HuH-7.5 (cell line): ENCODE data around the gene HIVEP2.

Source experiments
- DNase-seq: peaks from one replicate; pipeline ENCODE4 v3.0.0; 2011; ENCODE audit warnings: low spot score

The HIVEP2 gene

GRCh38 chr6:142839686-142840040 lies 105.3 kb downstream of the HIVEP2 start:
- DNase-seq, result no peak

- DNase-seq, result no peak
Measured at GRCh38 chr6:142838821-142839685, 105.9 kb downstream of the HIVEP2 start.

- no peak for DNase-seq
Measured at GRCh38 chr6:142835787-142836535, 109.0 kb downstream of the HIVEP2 start.

GRCh38 chr6:142834853-142835252 lies 110.1 kb downstream of the HIVEP2 start:
- no peak for DNase-seq

- DNase-seq, result no peak
Measured at GRCh38 chr6:142833798-142834197, 111.2 kb downstream of the HIVEP2 start.

- DNase-seq, result no peak
Measured at GRCh38 chr6:142833054-142833453, 111.9 kb downstream of the HIVEP2 start.

- DNase-seq, result no peak
Measured at GRCh38 chr6:142830807-142831206, 114.2 kb downstream of the HIVEP2 start.

GRCh38 chr6:142830116-142830710 lies 114.8 kb downstream of the HIVEP2 start:
- no peak for DNase-seq

- no peak for DNase-seq
Measured at GRCh38 chr6:142829556-142829955, 115.4 kb downstream of the HIVEP2 start.

- no peak for DNase-seq
Measured at GRCh38 chr6:142827991-142828390, 117.0 kb downstream of the HIVEP2 start.

- DNase-seq, result no peak
Measured at GRCh38 chr6:142827369-142827768, 117.6 kb downstream of the HIVEP2 start.

GRCh38 chr6:142825760-142826159 lies 119.2 kb downstream of the HIVEP2 start:
- DNase-seq, result no peak

- no peak for DNase-seq
Measured at GRCh38 chr6:142824426-142824825, 120.5 kb downstream of the HIVEP2 start.

GRCh38 chr6:142823256-142823902 lies 121.6 kb downstream of the HIVEP2 start:
- no peak for DNase-seq

- DNase-seq, result no peak
Measured at GRCh38 chr6:142822842-142823241, 122.1 kb downstream of the HIVEP2 start.

GRCh38 chr6:142822383-142822782 lies 122.6 kb downstream of the HIVEP2 start:
- DNase-seq, result no peak

- DNase-seq, result no peak
Measured at GRCh38 chr6:142821860-142822259, 123.1 kb downstream of the HIVEP2 start.

- DNase-seq, result no peak
Measured at GRCh38 chr6:142821164-142821716, 123.7 kb downstream of the HIVEP2 start.

- no peak for DNase-seq
Measured at GRCh38 chr6:142820338-142821051, 124.5 kb downstream of the HIVEP2 start.

GRCh38 chr6:142819603-142820337 lies 125.2 kb downstream of the HIVEP2 start:
- DNase-seq, result no peak

- DNase-seq, result no peak
Measured at GRCh38 chr6:142816486-142816885, 128.5 kb downstream of the HIVEP2 start.
